ENCODE measurements around the gene PAK6.

PAK6 gene

DNA sequence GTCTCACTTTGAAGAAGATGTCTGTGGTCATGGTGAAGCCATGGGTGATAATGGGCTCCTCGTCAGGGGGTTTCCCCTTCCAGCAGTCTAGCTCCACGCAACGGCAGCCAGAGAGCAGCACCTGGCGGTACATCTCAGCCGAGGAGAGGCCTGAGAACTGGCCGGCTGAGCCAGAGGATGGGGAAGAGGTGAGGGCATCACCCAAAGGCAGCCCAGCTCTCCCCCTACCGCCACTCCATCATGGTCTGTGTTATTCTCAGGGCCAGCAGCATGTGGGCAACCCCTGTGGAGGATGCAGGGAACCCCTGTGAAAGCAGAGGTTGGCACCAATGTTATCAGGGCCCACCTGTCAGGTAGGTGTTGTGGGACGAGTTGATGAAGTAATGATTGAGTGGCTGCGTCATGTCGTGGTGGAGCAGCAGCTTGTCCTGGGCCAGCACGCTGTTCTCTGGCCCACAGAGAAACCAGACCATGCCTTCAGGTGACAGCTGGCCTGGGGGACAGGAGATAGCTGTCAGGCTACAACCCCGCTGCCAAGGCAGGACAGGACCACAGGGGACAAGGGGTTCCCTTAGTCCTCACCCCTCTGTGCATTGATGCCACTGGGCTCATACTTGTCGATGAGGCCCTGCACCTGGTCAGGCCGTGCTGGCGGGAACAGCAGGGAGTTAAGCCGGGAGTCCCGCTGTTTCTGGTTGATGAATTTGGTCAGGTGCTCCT, 59.5 kb downstream of the PAK6 start:
- WGBS, result 89% methylated on average over 17 of the region's 17 CpGs
- no peak overlapping the region for H2AK5ac ChIP-seq (ENCODE audit: low read length, severe bottlenecking)

DNA sequence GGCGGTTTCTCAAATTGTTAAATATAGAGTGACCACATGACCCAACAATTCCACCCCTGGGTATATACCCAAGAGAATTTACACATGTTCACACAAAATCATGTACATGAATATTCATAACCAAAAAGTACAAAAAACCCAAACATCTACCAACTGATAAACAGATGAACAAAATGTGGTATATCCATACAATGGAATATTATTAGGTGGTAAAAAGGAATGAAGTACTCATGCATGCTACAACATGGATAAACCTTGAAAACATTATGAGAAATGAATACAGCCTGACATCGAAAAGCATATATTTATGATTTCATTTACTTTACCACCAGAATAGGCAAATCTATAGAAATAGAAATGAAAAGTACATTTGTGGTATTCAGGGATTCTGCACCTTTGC, 61.5 kb downstream of the PAK6 start:
- Histone ChIP-seq H3K4me1 (ENCODE audit: control insufficient read depth, insufficient read depth, low read depth, low read length) (peaks cover 2% of the 10 kb centered on the region), H2BK15ac (ENCODE audit: low read depth, poor library complexity, severe bottlenecking) (no peak overlapping the region), H3K4ac (ENCODE audit: low read depth in 1 of 2, low read length in 2 of 2) (no peak overlapping the region), H3K4me3 (ENCODE audit: insufficient read depth in 1 of 2, low read depth in 1 of 2, low read length in 2 of 2) (no peak overlapping the region), H2AFZ (ENCODE audit: low read depth, low read length) (no peak overlapping the region), H3K9me3 (ENCODE audit: control insufficient read depth, low read length) (peaks cover 11% of the 10 kb centered on the region), H3K9ac (ENCODE audit: low read length) (no peak overlapping the region), H2BK5ac (ENCODE audit: low read depth, low read length, poor library complexity, severe bottlenecking) (no peak overlapping the region), H2BK120ac (ENCODE audit: low read depth, low read length) (no peak overlapping the region), H3K14ac (ENCODE audit: low read length in 2 of 2) (no peak overlapping the region), H3K36me3 (ENCODE audit: control insufficient read depth in 1 of 2, insufficient read depth in 2 of 2, low read depth in 1 of 2, low read length in 2 of 2) (no peaks in the 10 kb centered on the region), H2AK5ac (ENCODE audit: low read length, severe bottlenecking) (no peak overlapping the region), H4K8ac (ENCODE audit: low read length) (no peak overlapping the region), H2BK12ac (ENCODE audit: low read length in 2 of 2) (no peak overlapping the region), H4K91ac (ENCODE audit: low read length) (no peak overlapping the region), H3K18ac (ENCODE audit: low read depth in 1 of 2, low read length in 2 of 2) (no peak overlapping the region), H3K79me1 (replicated peaks; ENCODE audit: low read length, poor library complexity, severe bottlenecking) (no peaks in the 10 kb centered on the region), H3K27me3 (ENCODE audit: control insufficient read depth in 1 of 2, insufficient read depth in 1 of 2, low read length in 2 of 2) (peaks cover 49 to 84% of the 10 kb centered on the region in 2 experiments), H3K23ac (ENCODE audit: low read length in 2 of 2) (no peak overlapping the region), H3K4me2 (ENCODE audit: low read length, poor library complexity, severe bottlenecking) (no peak overlapping the region), H3K27ac (ENCODE audit: low read length, poor library complexity, severe bottlenecking) (no peak overlapping the region)
- DNase-seq, result no peak
- WGBS, result 97% methylated on average over 1 of the region's 2 CpGs

More for the DNA sequence above, 59.5 kb downstream of the PAK6 start:
- no peak overlapping the region for H3K14ac ChIP-seq (ENCODE audit: low read length in 2 of 2)
- H3K4ac ChIP-seq (ENCODE audit: low read depth in 1 of 2, low read length in 2 of 2), result no peak overlapping the region
- DNase-seq, result no peak
- no peak overlapping the region for H3K18ac ChIP-seq (ENCODE audit: low read depth in 1 of 2, low read length in 2 of 2)
- H3K9ac ChIP-seq (ENCODE audit: low read length), result no peak overlapping the region
- H2BK15ac ChIP-seq (ENCODE audit: low read depth, poor library complexity, severe bottlenecking), result no peak overlapping the region
- no peaks in the 10 kb centered on the region for H3K79me1 ChIP-seq (replicated peaks; ENCODE audit: low read length, poor library complexity, severe bottlenecking)
- no peak overlapping the region for H3K4me2 ChIP-seq (ENCODE audit: low read length, poor library complexity, severe bottlenecking)
- H3K4me1 ChIP-seq (ENCODE audit: control insufficient read depth, insufficient read depth, low read depth, low read length), result peaks cover 2% of the 10 kb centered on the region
- no peak overlapping the region for H2BK12ac ChIP-seq (ENCODE audit: low read length in 2 of 2)
- H2AFZ ChIP-seq (ENCODE audit: low read depth, low read length), result no peak overlapping the region
- no peak overlapping the region for H2BK120ac ChIP-seq (ENCODE audit: low read depth, low read length)
- no peak overlapping the region for H3K23ac ChIP-seq (ENCODE audit: low read length in 2 of 2)
- H3K27me3 ChIP-seq (ENCODE audit: control insufficient read depth in 1 of 2, insufficient read depth in 1 of 2, low read length in 2 of 2), result peaks cover 57 to 87% of the 10 kb centered on the region in 2 experiments
- H4K91ac ChIP-seq (ENCODE audit: low read length), result no peak overlapping the region
- H4K8ac ChIP-seq (ENCODE audit: low read length), result no peak overlapping the region
- H3K36me3 ChIP-seq (ENCODE audit: control insufficient read depth in 1 of 2, insufficient read depth in 2 of 2, low read depth in 1 of 2, low read length in 2 of 2), result no peaks in the 10 kb centered on the region
- no peak overlapping the region for H3K27ac ChIP-seq (ENCODE audit: low read length, poor library complexity, severe bottlenecking)
- H2BK5ac ChIP-seq (ENCODE audit: low read depth, low read length, poor library complexity, severe bottlenecking), result no peak overlapping the region
- H3K4me3 ChIP-seq (ENCODE audit: insufficient read depth in 1 of 2, low read depth in 1 of 2, low read length in 2 of 2), result no peak overlapping the region
- peaks cover 11% of the 10 kb centered on the region for H3K9me3 ChIP-seq (ENCODE audit: control insufficient read depth, low read length)

DNA sequence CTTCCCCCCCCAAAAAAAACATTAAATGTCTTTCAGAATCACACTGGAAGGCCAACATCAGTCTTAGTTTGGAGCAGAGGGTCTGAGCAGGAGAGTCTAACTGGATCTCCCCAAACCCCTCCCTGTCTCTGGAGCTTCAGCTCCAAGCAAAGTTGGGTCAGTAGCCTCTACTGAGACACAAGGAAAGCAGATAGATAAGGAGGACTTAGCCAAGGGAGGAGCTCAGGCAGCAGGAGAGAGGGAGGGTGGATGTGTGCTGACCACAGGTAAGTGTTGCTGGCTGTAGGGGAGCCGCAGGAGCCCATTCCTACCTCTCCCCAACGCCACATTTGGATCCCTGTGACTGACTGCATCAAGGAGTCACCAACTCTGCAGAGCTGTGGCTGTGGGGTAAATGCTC, 61.9 kb downstream of the PAK6 start:
- H3K9ac ChIP-seq (ENCODE audit: low read length), result no peak overlapping the region
- peaks cover 11% of the 10 kb centered on the region for H3K9me3 ChIP-seq (ENCODE audit: control insufficient read depth, low read length)
- no peak overlapping the region for H2BK12ac ChIP-seq (ENCODE audit: low read length in 2 of 2)
- no peak for DNase-seq
- no peak overlapping the region for H4K91ac ChIP-seq (ENCODE audit: low read length)
- H4K8ac ChIP-seq (ENCODE audit: low read length), result no peak overlapping the region
- H3K4me3 ChIP-seq (ENCODE audit: insufficient read depth in 1 of 2, low read depth in 1 of 2, low read length in 2 of 2), result no peak overlapping the region
- H3K18ac ChIP-seq (ENCODE audit: low read depth in 1 of 2, low read length in 2 of 2), result no peak overlapping the region
- H3K36me3 ChIP-seq (ENCODE audit: control insufficient read depth in 1 of 2, insufficient read depth in 2 of 2, low read depth in 1 of 2, low read length in 2 of 2), result no peaks in the 10 kb centered on the region
- no peak overlapping the region for H2BK5ac ChIP-seq (ENCODE audit: low read depth, low read length, poor library complexity, severe bottlenecking)
- H3K4me2 ChIP-seq (ENCODE audit: low read length, poor library complexity, severe bottlenecking), result no peak overlapping the region
- no peak overlapping the region for H3K14ac ChIP-seq (ENCODE audit: low read length in 2 of 2)
- H3K4me1 ChIP-seq (ENCODE audit: control insufficient read depth, insufficient read depth, low read depth, low read length), result no peaks in the 10 kb centered on the region
- no peaks in the 10 kb centered on the region for H3K79me1 ChIP-seq (replicated peaks; ENCODE audit: low read length, poor library complexity, severe bottlenecking)
- no peak overlapping the region for H2AFZ ChIP-seq (ENCODE audit: low read depth, low read length)
- no CpG with 5 or more reads among the region's 2 CpGs for WGBS
- no peak overlapping the region for H2BK120ac ChIP-seq (ENCODE audit: low read depth, low read length)
- H3K27ac ChIP-seq (ENCODE audit: low read length, poor library complexity, severe bottlenecking), result no peak overlapping the region
- no peak overlapping the region for H2AK5ac ChIP-seq (ENCODE audit: low read length, severe bottlenecking)
- no peak overlapping the region for H3K23ac ChIP-seq (ENCODE audit: low read length in 2 of 2)
- H2BK15ac ChIP-seq (ENCODE audit: low read depth, poor library complexity, severe bottlenecking), result no peak overlapping the region
- H3K27me3 ChIP-seq (ENCODE audit: control insufficient read depth in 1 of 2, insufficient read depth in 1 of 2, low read length in 2 of 2), result peaks cover 45 to 84% of the 10 kb centered on the region in 2 experiments
- no peak overlapping the region for H3K4ac ChIP-seq (ENCODE audit: low read depth in 1 of 2, low read length in 2 of 2)

DNA sequence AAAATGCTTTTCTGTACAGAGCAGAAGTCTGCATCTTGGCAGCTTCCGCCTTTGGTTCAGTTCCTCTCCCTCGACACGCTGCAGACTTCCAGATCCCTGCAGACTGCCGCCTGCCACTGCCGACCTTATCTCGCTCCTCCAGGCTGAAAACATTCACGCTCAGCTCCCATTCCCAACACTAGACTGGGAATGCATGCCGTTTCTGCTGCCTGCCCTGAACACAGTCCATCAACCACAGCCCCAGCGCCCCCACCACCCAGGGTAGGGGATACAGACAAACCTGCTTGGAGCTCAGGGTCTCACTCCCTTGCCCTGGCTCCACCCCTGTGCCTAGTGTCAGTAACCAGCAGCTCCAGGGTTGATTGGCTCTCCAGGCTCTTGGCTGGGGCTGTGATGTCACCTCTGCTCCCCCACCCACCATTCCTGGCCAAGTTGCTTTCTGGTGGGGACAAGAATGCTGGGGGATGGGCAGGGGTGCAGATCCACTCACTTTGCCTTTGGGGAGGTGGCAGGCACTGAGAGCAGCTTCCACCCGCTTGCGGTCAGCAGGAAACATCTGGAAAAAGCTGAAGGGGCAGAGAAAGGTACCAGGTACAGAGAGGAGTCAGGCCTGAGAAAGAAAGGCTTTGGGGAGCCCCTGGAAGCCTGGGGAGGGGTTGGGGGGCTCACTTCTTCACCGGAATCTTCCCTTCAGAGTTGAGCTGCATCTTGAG, 62.8 kb downstream of the PAK6 start:
- Histone ChIP-seq H2BK12ac (ENCODE audit: low read length in 2 of 2) (no peak overlapping the region), H3K9ac (ENCODE audit: low read length) (no peak overlapping the region), H2AK5ac (ENCODE audit: low read length, severe bottlenecking) (no peak overlapping the region), H3K27ac (ENCODE audit: low read length, poor library complexity, severe bottlenecking) (no peak overlapping the region), H3K4me3 (ENCODE audit: insufficient read depth in 1 of 2, low read depth in 1 of 2, low read length in 2 of 2) (no peak overlapping the region), H3K79me1 (replicated peaks; ENCODE audit: low read length, poor library complexity, severe bottlenecking) (no peaks in the 10 kb centered on the region), H2BK5ac (ENCODE audit: low read depth, low read length, poor library complexity, severe bottlenecking) (no peak overlapping the region), H3K9me3 (ENCODE audit: control insufficient read depth, low read length) (peaks cover 11% of the 10 kb centered on the region), H3K36me3 (ENCODE audit: control insufficient read depth in 1 of 2, insufficient read depth in 2 of 2, low read depth in 1 of 2, low read length in 2 of 2) (no peaks in the 10 kb centered on the region), H2AFZ (ENCODE audit: low read depth, low read length) (no peak overlapping the region), H3K4ac (ENCODE audit: low read depth in 1 of 2, low read length in 2 of 2) (no peak overlapping the region), H3K4me1 (ENCODE audit: control insufficient read depth, insufficient read depth, low read depth, low read length) (no peaks in the 10 kb centered on the region), H3K4me2 (ENCODE audit: low read length, poor library complexity, severe bottlenecking) (no peak overlapping the region), H3K18ac (ENCODE audit: low read depth in 1 of 2, low read length in 2 of 2) (no peak overlapping the region), H4K8ac (ENCODE audit: low read length) (no peak overlapping the region), H2BK15ac (ENCODE audit: low read depth, poor library complexity, severe bottlenecking) (no peak overlapping the region), H4K91ac (ENCODE audit: low read length) (no peak overlapping the region), H3K23ac (ENCODE audit: low read length in 2 of 2) (no peak overlapping the region), H2BK120ac (ENCODE audit: low read depth, low read length) (no peak overlapping the region), H3K14ac (ENCODE audit: low read length in 2 of 2) (no peak overlapping the region), H3K27me3 (ENCODE audit: control insufficient read depth in 1 of 2, insufficient read depth in 1 of 2, low read length in 2 of 2) (peaks cover 36 to 83% of the 10 kb centered on the region in 2 experiments)
- 48% methylated on average over 12 of the region's 12 CpGs for WGBS
- DNase-seq, result no peak

All from mesenchymal stem cell (in vitro differentiated cells and primary cell).